ENCODE results near the gene ACSL1. TPM values are rescaled to one million over a fixed set of nuclear protein-coding genes. Genes with fewer than 3 reads are reported as not detected.

Gene ACSL1
- total and polyA plus RNA-seq, 2 of the 8 experiments (the other 6 are each of a cell fraction or from before 2014, with no cell fraction given): 2.3 to 8.7 TPM

DNA sequence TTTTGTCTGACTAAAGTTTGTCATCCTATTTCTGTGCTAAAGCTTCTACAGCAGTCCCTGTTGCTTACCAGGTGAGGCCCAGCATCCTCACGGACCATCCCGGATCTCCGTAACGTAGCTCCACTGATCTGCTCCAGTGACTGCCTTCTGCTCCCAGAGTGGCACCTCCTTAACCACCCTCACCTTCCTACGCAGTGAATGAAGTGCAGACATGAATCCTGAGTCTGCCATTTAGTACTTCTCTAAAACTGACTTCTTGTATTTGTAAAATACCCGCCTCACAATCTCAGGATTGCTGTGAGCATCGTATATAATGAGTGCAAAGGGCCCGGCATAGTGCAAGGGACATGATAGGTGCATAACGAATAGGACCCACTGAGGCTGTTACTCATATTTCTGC, 27.7 kb upstream of the ACSL1 start:
- Histone ChIP-seq H2BK12ac (ENCODE audit: low read depth, low read length) (no peak overlapping the region), H2BK120ac (replicated peaks; ENCODE audit: low read depth, low read length) (no peak overlapping the region), H2AK5ac (ENCODE audit: low read depth, low read length) (no peak overlapping the region), H4K91ac (replicated peaks; ENCODE audit: insufficient read length, low read length) (no peak overlapping the region), H3K27me3 (replicated peaks in 1 of 4; ENCODE audit: control insufficient read depth in 3 of 4, extremely low read depth in 1 of 4, insufficient read depth in 3 of 4, low read length in 3 of 4) (no peaks in the 10 kb centered on the region), H3K4ac (replicated peaks; ENCODE audit: insufficient read length, low read depth, low read length) (no peak overlapping the region), H2BK15ac (ENCODE audit: low read length) (no peak overlapping the region), H2BK5ac (ENCODE audit: low read depth, low read length) (no peak overlapping the region), H3K9me3 (ENCODE audit: insufficient read depth in 2 of 2, low read depth in 1 of 2, low read length in 1 of 2) (no peaks in the 10 kb centered on the region), H3K56ac (replicated peaks; ENCODE audit: insufficient read length, low read depth, low read length) (no peak overlapping the region), H3K14ac (ENCODE audit: insufficient read length) (no peak overlapping the region), H3K4me3 (ENCODE audit: extremely low read depth in 1 of 4, insufficient read depth in 2 of 4, low read depth in 3 of 4, low read length in 4 of 4) (no peak overlapping the region), H2AFZ (ENCODE audit: low read length) (no peak overlapping the region), H3K9ac (replicated peaks in 1 of 4; ENCODE audit: extremely low read depth in 1 of 4, low read depth in 3 of 4, low read length in 3 of 4) (no peak overlapping the region), H4K20me1 (replicated peaks in 1 of 2; ENCODE audit: control insufficient read depth in 1 of 2, insufficient read depth in 2 of 2, low read length in 2 of 2) (no peaks in the 10 kb centered on the region), H2BK20ac (ENCODE audit: low read length) (no peak overlapping the region), H3K79me2 (ENCODE audit: control insufficient read depth in 1 of 2, insufficient read depth in 2 of 2, low read length in 2 of 2) (no peaks in the 10 kb centered on the region), H4K5ac (ENCODE audit: insufficient read length, low read depth, low read length) (no peak overlapping the region), H3K23me2 (ENCODE audit: low read depth, low read length) (no peaks in the 10 kb centered on the region), H3K23ac (ENCODE audit: insufficient read length) (no peak overlapping the region), H3K36me3 (ENCODE audit: control insufficient read depth in 2 of 4, insufficient read depth in 4 of 4, low read length in 3 of 4) (no peaks in the 10 kb centered on the region), H4K8ac (ENCODE audit: extremely low read depth, insufficient read depth, low read length) (no peak overlapping the region), H3K79me1 (ENCODE audit: low read depth, low read length) (no peaks in the 10 kb centered on the region), H3K18ac (ENCODE audit: extremely low read depth, low read length) (no peak overlapping the region), H3K4me1 (replicated peaks in 1 of 4; ENCODE audit: control insufficient read depth in 3 of 4, insufficient read depth in 4 of 4, low read length in 3 of 4) (no peaks in the 10 kb centered on the region; a peak in 1 of 7 replicates), H3K4me2 (ENCODE audit: insufficient read depth in 1 of 2, low read depth in 2 of 2, low read length in 2 of 2) (no peak overlapping the region), H3K27ac (ENCODE audit: low read depth, low read length) (no peak overlapping the region)
- 84% methylated on average over 9 of the region's 9 CpGs; no CpG with 5 or more reads in 1 of the 2 experiments for WGBS, 2 experiments (ENCODE audit: extremely low coverage in 1 of 2, insufficient coverage in 1 of 2, insufficient read length in 1 of 2, insufficient replicate concordance in 2 of 2, low coverage in 1 of 2, low lambda C conversion rate in 2 of 2, missing lambda C conversion rate in 1 of 2)
- no peak for FAIRE-seq
- TF ChIP-seq YY1 (IDR thresholded peaks at IDR 0.05; ENCODE audit: low read depth, low read length) (no peak), BCL11A (IDR thresholded peaks at IDR 0.05; ENCODE audit: low read depth in 2 of 2, low read length in 2 of 2) (no peak), SUZ12 (IDR thresholded peaks at IDR 0.05; ENCODE audit: low read length) (no peak), RXRA (IDR thresholded peaks at IDR 0.05; ENCODE audit: insufficient read depth, low read depth, low read length) (no peak), TBP (IDR thresholded peaks at IDR 0.05; ENCODE audit: low read depth, low read length) (no peak), KDM1A (IDR thresholded peaks at IDR 0.05; ENCODE audit: borderline replicate concordance, low read length) (no peak), SIRT6 (IDR thresholded peaks at IDR 0.05; ENCODE audit: low read length) (no peak), SIN3A (conservative IDR thresholded peaks at IDR 0.05 in 1 of 2, IDR thresholded peaks at IDR 0.05 in 1 of 2; ENCODE audit: low read depth in 1 of 2, low read length in 2 of 2) (no peak), TEAD4 (IDR thresholded peaks at IDR 0.05; ENCODE audit: low read depth, low read length) (no peak), JUN (IDR thresholded peaks at IDR 0.05; ENCODE audit: low read depth, low read length) (no peak), CBX5 (IDR thresholded peaks at IDR 0.05; ENCODE audit: low read depth, low read length) (no peak)
- TF ChIP-seq, protein P1, sequence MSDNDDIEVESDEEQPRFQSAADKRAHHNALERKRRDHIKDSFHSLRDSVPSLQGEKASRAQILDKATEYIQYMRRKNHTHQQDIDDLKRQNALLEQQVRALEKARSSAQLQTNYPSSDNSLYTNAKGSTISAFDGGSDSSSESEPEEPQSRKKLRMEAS (IDR thresholded peaks at IDR 0.05): no peak
- ChIA-PET CTCF (ENCODE audit: partially characterized antibody) (interaction anchor here (0.7 kb wide), 1 partner anchor 158 kb away, joined by 3 read pairs; no protein-coding TSS in a partner anchor), POLR2A (ENCODE audit: partially characterized antibody) (no interaction called here)
- no peak for DNase-seq (ENCODE audit: low read depth in 1 of 2, low spot score in 2 of 2)

Measured in H1 (cell line).